ENCODE data around the gene RCOR1.

- TF ChIP-seq CTCF (IDR thresholded peaks at IDR 0.05 in 8 of 11, conservative IDR thresholded peaks at IDR 0.05 in 3 of 11) (no peak), POLR2A (IDR thresholded peaks at IDR 0.05) (no peak), POLR2AphosphoS5 (IDR thresholded peaks at IDR 0.05) (no peak)
These were observed 186.6 kb downstream of the RCOR1 start for GRCh38 chr14:102779084-102779462.
